ENCODE results near the gene GJA3. TPM values are rescaled to one million over a fixed set of nuclear protein-coding genes. Genes with fewer than 3 reads are reported as not detected.

The GJA3 gene
- total and polyA plus RNA-seq, 9 of the 15 experiments (the other 6 are each of a cell fraction or from before 2014, with no cell fraction given): 0.03 to 0.13 (median 0.04) TPM; not detected in 4

GRCh38 chr13:20170921-20171320, 10.1 kb upstream of the GJA3 start:
- Histone ChIP-seq H4K20me1 (replicated peaks; ENCODE audit: control insufficient read depth, insufficient read depth, low read length) (no peaks in the 10 kb centered on the region; the same call in 1 of the 2 replicates), H3K27ac (ENCODE audit: extremely low read depth, low read depth, low read length) (no peak overlapping the region), H3K4me1 (replicated peaks in 1 of 2; ENCODE audit: control insufficient read depth in 2 of 2, insufficient read depth in 2 of 2, low read length in 2 of 2) (peaks cover 0 to 5% of the 10 kb centered on the region in 2 experiments; a peak in 2 of 5 replicates), H3K9ac (ENCODE audit: insufficient read depth in 1 of 2, low read depth in 2 of 2, low read length in 2 of 2) (no peak overlapping the region), H3K4me2 (ENCODE audit: insufficient read depth, low read length) (no peak overlapping the region), H3K9me1 (ENCODE audit: control insufficient read depth, insufficient read depth, low read length) (no peaks in the 10 kb centered on the region), H3K36me3 (ENCODE audit: control insufficient read depth, insufficient read depth, low read length) (no peaks in the 10 kb centered on the region), H3K4me3 (no peak overlapping the region), H3K27me3 (ENCODE audit: control insufficient read depth in 2 of 2, insufficient read depth in 2 of 2, low read length in 2 of 2) (peaks cover 6 to 49% of the 10 kb centered on the region in 2 experiments; a peak in 3 of 5 replicates), H2AFZ (ENCODE audit: low read depth, low read length) (no peak overlapping the region), H3K79me2 (ENCODE audit: control insufficient read depth, insufficient read depth, low read length) (no peaks in the 10 kb centered on the region), H3K9me3 (replicated peaks; ENCODE audit: control insufficient read depth, insufficient read depth, low read depth, low read length) (no peaks in the 10 kb centered on the region)
- DNase-seq (ENCODE audit: extremely low read depth in 1 of 4, low spot score in 3 of 4): no peak
- TF ChIP-seq NELFE (IDR thresholded peaks at IDR 0.05; ENCODE audit: insufficient read depth, insufficient read length): no peak
- TF ChIP-seq CBX3 (IDR thresholded peaks at IDR 0.05; ENCODE audit: borderline replicate concordance in 1 of 2, low read length in 2 of 2): no peak
- no peak for TF ChIP-seq HEY1 (CRISPR knock-in tag; IDR thresholded peaks at IDR 0.05; ENCODE audit: borderline replicate concordance)
- in situ Hi-C loops (cut with MboI) (no loop called here), intact Hi-C loops (cut with micrococcal nuclease) (no loop called here)
- no TSS peak for BruUV-seq (replicated peaks)
- CTCF ChIA-PET (ENCODE audit: low intra/inter-chr PET ratio): no interaction called here
- no peak for FAIRE-seq
- POLR2A ChIA-PET: no interaction called here
- WGBS (ENCODE audit: insufficient coverage, low coverage, missing lambda C conversion rate): 0% methylated on average over 5 of the region's 5 CpGs
- no peak for ATAC-seq

GRCh38 chr13:20168396-20168795, 7.5 kb upstream of the GJA3 start:
- no peak overlapping the region for H3K27ac ChIP-seq (ENCODE audit: extremely low read depth, low read depth, low read length)
- ATAC-seq (no peak), FAIRE-seq (no peak), DNase-seq (ENCODE audit: extremely low read depth in 1 of 4, low spot score in 3 of 4) (no peak)
- H3K9me1 ChIP-seq (ENCODE audit: control insufficient read depth, insufficient read depth, low read length): no peaks in the 10 kb centered on the region
- no peak overlapping the region for H3K4me3 ChIP-seq
- H3K4me2 ChIP-seq (ENCODE audit: insufficient read depth, low read length): no peak overlapping the region
- H3K79me2 ChIP-seq (ENCODE audit: control insufficient read depth, insufficient read depth, low read length): no peaks in the 10 kb centered on the region
- no peak overlapping the region for H3K9ac ChIP-seq (ENCODE audit: insufficient read depth in 1 of 2, low read depth in 2 of 2, low read length in 2 of 2)
- CTCF ChIA-PET (ENCODE audit: low intra/inter-chr PET ratio): no interaction called here
- no TSS peak for BruUV-seq (replicated peaks)
- WGBS (ENCODE audit: insufficient coverage, low coverage, missing lambda C conversion rate): 14% methylated on average over 7 of the region's 7 CpGs
- no peaks in the 10 kb centered on the region; a peak in 1 of 5 replicates for H3K4me1 ChIP-seq (replicated peaks in 1 of 2; ENCODE audit: control insufficient read depth in 2 of 2, insufficient read depth in 2 of 2, low read length in 2 of 2)
- no peaks in the 10 kb centered on the region for H3K36me3 ChIP-seq (ENCODE audit: control insufficient read depth, insufficient read depth, low read length)
- in situ Hi-C loops (cut with MboI): loop anchor here (10.0 kb wide), 1 partner anchor 184 kb away; no protein-coding TSS in a partner anchor
- no peaks in the 10 kb centered on the region for H3K9me3 ChIP-seq (replicated peaks; ENCODE audit: control insufficient read depth, insufficient read depth, low read depth, low read length)
- no peak overlapping the region for H2AFZ ChIP-seq (ENCODE audit: low read depth, low read length)
- intact Hi-C loops (cut with micrococcal nuclease): no loop called here
- POLR2A ChIA-PET: no interaction called here
- H4K20me1 ChIP-seq (replicated peaks; ENCODE audit: control insufficient read depth, insufficient read depth, low read length): no peaks in the 10 kb centered on the region; the same call in 1 of the 2 replicates
- H3K27me3 ChIP-seq (ENCODE audit: control insufficient read depth in 2 of 2, insufficient read depth in 2 of 2, low read length in 2 of 2): peaks cover 4 to 36% of the 10 kb centered on the region in 2 experiments; a peak in 2 of 5 replicates
- TF ChIP-seq YBX1 (IDR thresholded peaks at IDR 0.05) (no peak), GABPB1 (CRISPR knock-in tag; IDR thresholded peaks at IDR 0.05) (no peak), GATA2 (CRISPR knock-in tag; IDR thresholded peaks at IDR 0.05) (no peak), ZNF780A (CRISPR knock-in tag; IDR thresholded peaks at IDR 0.05) (no peak), HDAC1 (IDR thresholded peaks at IDR 0.05) (no peak), E2F8 (IDR thresholded peaks at IDR 0.05; ENCODE audit: low read depth, partially characterized antibody) (no peak), NBN (IDR thresholded peaks at IDR 0.05; ENCODE audit: low read depth) (no peak), RBM22 (IDR thresholded peaks at IDR 0.05; ENCODE audit: low read depth, low read length, poor library complexity, severe bottlenecking) (no peak), MECOM (CRISPR knock-in tag; IDR thresholded peaks at IDR 0.05) (no peak), ZBTB12 (CRISPR knock-in tag; IDR thresholded peaks at IDR 0.05) (no peak), EZH2 (IDR thresholded peaks at IDR 0.05; ENCODE audit: borderline replicate concordance, low read depth, low read length) (no peak)
